NB4 (cell line): Measurements from ENCODE around the gene TMEM242.

Source experiments
- POLR2A ChIP-seq: IDR thresholded peaks from 2 replicates; pipeline ENCODE4 v1.6.1; 2011; ENCODE audit warnings: mild to moderate bottlenecking; ENCODE audit not compliant: insufficient read length; ENCODE audit errors: extremely low read depth
- TF ChIP-seq, protein P1 (sequence below): IDR thresholded peaks from one replicate; pipeline ENCODE4 v1.5.1; 2012; ENCODE audit warnings: low read depth, low read length
- TF ChIP-seq, protein P2 (sequence below): IDR thresholded peaks from 2 replicates; pipeline ENCODE4 v1.6.1; 2011; ENCODE audit warnings: low read depth, low read length

DNA sequence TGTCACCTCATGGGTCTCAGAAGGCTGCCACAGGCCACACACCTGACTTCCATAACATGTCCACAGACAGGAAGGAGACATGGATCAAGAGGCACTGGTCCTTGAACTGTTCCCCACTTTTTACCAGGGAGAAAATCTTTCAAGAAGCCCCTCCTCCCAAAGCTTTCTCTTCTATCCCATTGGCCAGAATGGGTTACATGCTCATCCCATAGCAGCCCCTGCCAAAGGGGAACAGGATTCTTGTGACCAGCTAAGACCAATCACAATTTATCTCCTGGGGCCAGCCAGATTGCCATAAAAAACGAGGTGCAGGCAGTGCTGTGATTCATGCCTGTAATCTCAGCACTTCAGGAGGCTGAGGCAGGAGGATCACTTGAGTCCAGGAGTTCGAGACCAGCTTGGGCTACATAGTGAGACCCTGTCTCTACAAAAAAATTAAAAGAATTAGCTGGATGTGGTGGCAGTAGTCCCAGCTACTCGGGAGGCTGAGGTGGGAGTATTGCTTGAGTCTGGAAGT is 59.4 kb downstream of the TMEM242 start:
- TF ChIP-seq POLR2A: no peak
- TF ChIP-seq, protein P1, sequence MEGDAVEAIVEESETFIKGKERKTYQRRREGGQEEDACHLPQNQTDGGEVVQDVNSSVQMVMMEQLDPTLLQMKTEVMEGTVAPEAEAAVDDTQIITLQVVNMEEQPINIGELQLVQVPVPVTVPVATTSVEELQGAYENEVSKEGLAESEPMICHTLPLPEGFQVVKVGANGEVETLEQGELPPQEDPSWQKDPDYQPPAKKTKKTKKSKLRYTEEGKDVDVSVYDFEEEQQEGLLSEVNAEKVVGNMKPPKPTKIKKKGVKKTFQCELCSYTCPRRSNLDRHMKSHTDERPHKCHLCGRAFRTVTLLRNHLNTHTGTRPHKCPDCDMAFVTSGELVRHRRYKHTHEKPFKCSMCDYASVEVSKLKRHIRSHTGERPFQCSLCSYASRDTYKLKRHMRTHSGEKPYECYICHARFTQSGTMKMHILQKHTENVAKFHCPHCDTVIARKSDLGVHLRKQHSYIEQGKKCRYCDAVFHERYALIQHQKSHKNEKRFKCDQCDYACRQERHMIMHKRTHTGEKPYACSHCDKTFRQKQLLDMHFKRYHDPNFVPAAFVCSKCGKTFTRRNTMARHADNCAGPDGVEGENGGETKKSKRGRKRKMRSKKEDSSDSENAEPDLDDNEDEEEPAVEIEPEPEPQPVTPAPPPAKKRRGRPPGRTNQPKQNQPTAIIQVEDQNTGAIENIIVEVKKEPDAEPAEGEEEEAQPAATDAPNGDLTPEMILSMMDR: no peak
- TF ChIP-seq, protein P2, sequence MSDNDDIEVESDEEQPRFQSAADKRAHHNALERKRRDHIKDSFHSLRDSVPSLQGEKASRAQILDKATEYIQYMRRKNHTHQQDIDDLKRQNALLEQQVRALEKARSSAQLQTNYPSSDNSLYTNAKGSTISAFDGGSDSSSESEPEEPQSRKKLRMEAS: no peak
